Testis (tissue), 3 donors: ENCODE measurements around the gene STXBP5L. TPM values are rescaled to one million over a fixed set of nuclear protein-coding genes. Genes with fewer than 3 reads are reported as not detected.
A peak's percentile ranks its signal among the peaks of the same experiment; 100 is the strongest.

Experiments used
- DNase-seq: peaks from one replicate; pipeline ENCODE4 v3.0.0-alpha.2; 2019
- H3K27ac ChIP-seq, 2 donors: fragments of 200-600 bp; sonication (generic); one replicate each; pipeline ENCODE4 v1.5.1; 2019
- H3K27me3 ChIP-seq: fragments of 200-600 bp; sonication (generic); one replicate; pipeline ENCODE4 v1.5.1; 2019
- H3K36me3 ChIP-seq: fragments of 200-600 bp; sonication (generic); one replicate; pipeline ENCODE4 v1.5.1; 2017; ENCODE audit warnings: low read depth; ENCODE audit errors: missing control alignments
- H3K4me1 ChIP-seq: fragments of 200-600 bp; sonication (generic); one replicate; pipeline ENCODE4 v1.5.1; 2019
- H3K4me3 ChIP-seq, 2 donors: fragments of 200-600 bp; sonication (generic); one replicate each; pipeline ENCODE4 v1.5.1; 2017 to 2019
- H3K9me3 ChIP-seq: fragments of 200-600 bp; sonication (generic); one replicate; pipeline ENCODE4 v1.5.1; 2017
- POLR2A ChIP-seq: fragments of 450-650 bp; IDR thresholded peaks from one replicate; pipeline ENCODE4 v1.6.1; 2017; ENCODE audit warnings: antibody characterized with exemption, mild to moderate bottlenecking, moderate library complexity
- WGBS, 2 donors: methylation state at CpG; one replicate each; pipeline ENCODE4 v1.1.5; 2018; 5-methylcytosine and 5-hydroxymethylcytosine counted together
- intact Hi-C: fragments of 100-400 bp; cut with DNase I; formaldehyde crosslinking; loops from one replicate; pipeline ENCODE4 v1.15.1; 2023; ENCODE audit warnings: low total_unique reads
- polyA plus RNA-seq: library from polyadenylated mRNA; stranded (reverse); fragments of 350-450 nt; fragmentation: Illumina TruSeq; extraction: RNeasy Lipid Tissue Mini Kit (QIAGEN cat#74804); gene quantifications from one replicate; pipeline ENCODE4 v1.2.3, GENCODE V29; 2014; ENCODE audit warnings: low read depth, low replicate concordance; ENCODE audit not compliant: insufficient read depth
- total RNA-seq, 2 donors: library from RNA; depleted of rRNA; stranded (reverse); fragments of >200 nt; gene quantifications; one replicate each; pipeline ENCODE4 v1.2.3, GENCODE V29; 2016
- TF ChIP-seq, protein P1 (sequence below), 3 experiments: fragments of 450-650 bp in 2 of 3; fragments of 200-600 bp in 1 of 3; sonication (generic) in 1 of 3; IDR thresholded peaks; one replicate each; pipeline ENCODE4 v1.5.1; 2016 to 2019; ENCODE audit warnings: antibody characterized with exemption in 3 of 3, mild to moderate bottlenecking in 2 of 3, moderate library complexity in 1 of 3

STXBP5L gene
- total and polyA plus RNA-seq, 3 donors from 2014 or later, result 2.3 to 12.1 (median 10.0) TPM

DNA sequence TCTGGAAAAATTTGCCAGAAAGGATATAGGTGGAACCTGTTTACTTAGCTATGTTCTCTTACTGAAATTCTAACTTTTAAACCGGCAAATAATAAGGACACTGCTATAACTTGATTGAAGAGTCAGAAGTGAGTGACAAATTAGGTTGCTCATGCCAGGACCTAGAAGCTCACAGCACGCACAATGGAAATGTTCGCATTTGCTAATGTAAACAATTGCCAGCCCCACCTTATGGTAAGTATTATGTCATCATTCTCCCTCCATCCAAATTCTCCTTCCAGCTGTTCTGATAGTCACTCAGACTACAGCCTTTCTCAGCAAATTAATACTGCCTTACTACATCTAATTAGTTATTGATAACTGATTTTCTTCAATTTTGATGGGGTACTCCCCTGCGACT, 4.8 kb upstream of the STXBP5L start:
- no peak overlapping the region for H3K27ac ChIP-seq
- no peaks in the 10 kb centered on the region for H3K27me3 ChIP-seq
- intact Hi-C loops, result no loop called here
- H3K4me3 ChIP-seq, result no peak overlapping the region
- DNase-seq, result no peak
- no peaks in the 10 kb centered on the region for H3K4me1 ChIP-seq
- TF ChIP-seq, protein P1, sequence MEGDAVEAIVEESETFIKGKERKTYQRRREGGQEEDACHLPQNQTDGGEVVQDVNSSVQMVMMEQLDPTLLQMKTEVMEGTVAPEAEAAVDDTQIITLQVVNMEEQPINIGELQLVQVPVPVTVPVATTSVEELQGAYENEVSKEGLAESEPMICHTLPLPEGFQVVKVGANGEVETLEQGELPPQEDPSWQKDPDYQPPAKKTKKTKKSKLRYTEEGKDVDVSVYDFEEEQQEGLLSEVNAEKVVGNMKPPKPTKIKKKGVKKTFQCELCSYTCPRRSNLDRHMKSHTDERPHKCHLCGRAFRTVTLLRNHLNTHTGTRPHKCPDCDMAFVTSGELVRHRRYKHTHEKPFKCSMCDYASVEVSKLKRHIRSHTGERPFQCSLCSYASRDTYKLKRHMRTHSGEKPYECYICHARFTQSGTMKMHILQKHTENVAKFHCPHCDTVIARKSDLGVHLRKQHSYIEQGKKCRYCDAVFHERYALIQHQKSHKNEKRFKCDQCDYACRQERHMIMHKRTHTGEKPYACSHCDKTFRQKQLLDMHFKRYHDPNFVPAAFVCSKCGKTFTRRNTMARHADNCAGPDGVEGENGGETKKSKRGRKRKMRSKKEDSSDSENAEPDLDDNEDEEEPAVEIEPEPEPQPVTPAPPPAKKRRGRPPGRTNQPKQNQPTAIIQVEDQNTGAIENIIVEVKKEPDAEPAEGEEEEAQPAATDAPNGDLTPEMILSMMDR (IDR thresholded peaks at IDR 0.05), result no peak
- no peak for TF ChIP-seq POLR2A
- no peaks in the 10 kb centered on the region for H3K36me3 ChIP-seq
- H3K9me3 ChIP-seq, result no peaks in the 10 kb centered on the region
- WGBS, 2 donors, result 87 to 94% methylated on average over 4 of the region's 4 CpGs

DNA sequence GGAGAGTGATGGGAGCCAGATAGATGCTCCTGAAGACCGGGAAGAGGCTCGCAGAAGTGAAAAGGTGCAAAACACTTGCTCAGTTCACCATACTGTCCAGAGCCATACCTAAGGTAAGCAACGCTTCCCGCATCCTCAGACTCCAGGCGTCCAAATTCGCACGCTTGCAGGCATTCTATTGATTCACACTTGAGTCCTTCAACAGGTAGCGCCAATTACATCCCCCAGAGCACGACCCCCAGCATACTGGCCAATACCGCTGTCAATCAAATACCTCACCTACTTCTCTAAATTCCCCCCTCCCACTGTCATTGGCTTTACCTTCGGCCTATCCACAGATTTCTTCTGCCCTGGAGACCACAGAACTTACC, 361 bp upstream of the STXBP5L start:
- Histone ChIP-seq H3K4me3 (peak overlapping the region; percentile 68 to 70), H3K36me3 (no peaks in the 10 kb centered on the region), H3K27ac (peak overlapping the region in 1 of 2 donors; percentile 69), H3K4me1 (no peaks in the 10 kb centered on the region), H3K9me3 (no peaks in the 10 kb centered on the region), H3K27me3 (no peaks in the 10 kb centered on the region)
- intact Hi-C loops, result no loop called here
- TF ChIP-seq, protein P1 (IDR thresholded peaks at IDR 0.05), result no peak
- no peak for TF ChIP-seq POLR2A
- WGBS, 2 donors, result 9 to 12% methylated on average over 11 of the region's 11 CpGs
- no peak for DNase-seq

DNA sequence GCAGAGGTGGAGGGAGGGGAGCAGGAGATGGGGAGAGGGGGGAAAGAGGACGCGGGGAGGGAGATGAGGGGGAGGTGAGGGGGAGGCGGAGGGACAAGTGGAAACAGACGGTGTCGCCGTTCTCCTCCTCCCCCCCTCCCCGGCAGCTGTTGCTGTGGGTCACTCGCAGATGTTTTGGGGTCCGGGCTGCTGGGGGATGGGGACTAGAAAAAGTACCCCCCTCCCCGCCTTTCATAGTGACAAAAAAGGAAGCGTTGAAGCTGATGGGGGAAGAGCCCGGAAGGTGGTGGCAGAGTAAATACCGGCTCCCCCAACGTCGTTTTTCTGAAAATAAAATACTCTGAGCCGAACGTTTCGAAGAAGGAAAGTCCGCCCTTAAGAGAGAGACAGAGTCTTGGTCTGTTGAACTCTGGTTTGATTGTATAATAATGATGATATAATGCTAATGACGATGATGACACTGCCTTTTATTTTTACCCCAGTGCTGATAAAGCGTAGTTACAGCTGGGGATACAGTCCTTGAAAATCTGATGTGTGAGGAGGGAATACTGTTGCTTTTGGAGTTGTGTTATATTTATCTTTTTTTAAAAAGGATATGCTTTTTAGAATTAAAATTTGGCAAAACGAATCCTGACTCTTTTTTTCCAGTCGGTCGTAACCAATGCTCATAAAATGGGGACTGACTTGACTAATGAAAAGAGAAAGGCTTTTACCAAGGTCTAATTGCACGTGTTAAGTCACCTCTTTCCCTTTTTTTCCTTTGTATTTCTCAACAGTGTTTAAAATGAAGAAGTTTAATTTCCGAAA, 993 bp downstream of the STXBP5L start:
- intact Hi-C loops, result no loop called here
- Histone ChIP-seq H3K27ac (peak overlapping the region in 1 of 2 donors; percentile 69), H3K4me3 (peak overlapping the region; percentile 68 to 70), H3K9me3 (no peaks in the 10 kb centered on the region), H3K27me3 (no peaks in the 10 kb centered on the region), H3K4me1 (no peaks in the 10 kb centered on the region), H3K36me3 (no peaks in the 10 kb centered on the region)
- TF ChIP-seq, protein P1 (IDR thresholded peaks at IDR 0.05), result no peak
- TF ChIP-seq POLR2A, result no peak
- WGBS, 2 donors, result 1% methylated on average over 26 of the region's 26 CpGs
- DNase-seq, result peak; percentile 60

DNA sequence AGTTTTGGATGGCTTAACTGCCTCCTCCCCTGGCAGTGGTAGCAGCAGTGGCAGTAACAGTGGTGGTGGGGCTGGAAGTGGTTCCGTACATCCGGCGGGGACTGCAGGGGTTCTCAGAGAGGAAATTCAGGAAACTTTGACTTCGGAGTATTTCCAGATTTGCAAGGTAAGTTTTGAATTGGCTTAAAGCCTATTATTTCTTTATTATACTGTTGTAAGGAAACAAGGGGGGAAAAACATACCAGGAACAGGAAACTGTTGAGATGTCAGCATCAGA, 1.5 kb downstream of the STXBP5L start:
- peak; percentile 16 for DNase-seq
- 5 to 16% methylated on average over 4 of the region's 4 CpGs for WGBS, 2 donors

More for the DNA sequence above, 1.5 kb downstream of the STXBP5L start:
- H3K9me3 ChIP-seq, result no peaks in the 10 kb centered on the region
- H3K27ac ChIP-seq, result no peak overlapping the region
- intact Hi-C loops, result no loop called here
- H3K4me1 ChIP-seq, result no peaks in the 10 kb centered on the region
- no peaks in the 10 kb centered on the region for H3K36me3 ChIP-seq
- peak overlapping the region in 1 of 2 donors; percentile 70 for H3K4me3 ChIP-seq
- TF ChIP-seq POLR2A, result no peak
- TF ChIP-seq, protein P1 (IDR thresholded peaks at IDR 0.05), result no peak
- H3K27me3 ChIP-seq, result no peaks in the 10 kb centered on the region
